GM21526 (cell line): ENCODE data around the gene KHSRP.

Experiments used
- ATAC-seq: cut with Tn5 transposase; IDR thresholded peaks from one replicate; pipeline ENCODE4 v1.9.1; 2021; ENCODE audit warnings: moderate library complexity; ENCODE audit not compliant: unreplicated experiment, low FRiP score

The KHSRP gene

GRCh38 chr19:6424195-6424938 lies at the start of gene KHSRP:
Gene KHSRP (minus strand): TSS chr19:6424811. CDS start chr19:6424701, 110 bp downstream.
- ATAC-seq, result no peak

- no peak for ATAC-seq
Measured at GRCh38 chr19:6473647-6474046, 49.0 kb upstream of the KHSRP start.

GRCh38 chr19:6472713-6473112 lies 48.1 kb upstream of the KHSRP start:
- no peak for ATAC-seq

GRCh38 chr19:6471076-6471475 lies 46.5 kb upstream of the KHSRP start:
- no peak for ATAC-seq

GRCh38 chr19:6470173-6470572 lies 45.6 kb upstream of the KHSRP start:
- ATAC-seq, result no peak

GRCh38 chr19:6467384-6467783 lies 42.8 kb upstream of the KHSRP start:
- no peak for ATAC-seq

GRCh38 chr19:6466526-6467248 lies 42.1 kb upstream of the KHSRP start:
- ATAC-seq, result no peak

- no peak for ATAC-seq
Measured at GRCh38 chr19:6465663-6466062, 41.1 kb upstream of the KHSRP start.

GRCh38 chr19:6465006-6465405 lies 40.4 kb upstream of the KHSRP start:
- no peak for ATAC-seq

- no peak for ATAC-seq
Measured at GRCh38 chr19:6464070-6464873, 39.7 kb upstream of the KHSRP start, which contains the start of gene CRB3. Gene CRB3 (plus strand): TSS chr19:6464271. CDS start chr19:6464702, 431 bp downstream.

- peak; percentile 63 for ATAC-seq
Measured at GRCh38 chr19:6460099-6460884, 35.7 kb upstream of the KHSRP start.

- peak; percentile 27 for ATAC-seq
Measured at GRCh38 chr19:6459262-6460098, 34.9 kb upstream of the KHSRP start, which contains the start of gene SLC25A23. Gene SLC25A23 (minus strand): TSS chr19:6459792. CDS start chr19:6459628, 164 bp downstream.

- ATAC-seq, result no peak
Measured at GRCh38 chr19:6458695-6459261, 34.2 kb upstream of the KHSRP start.

- no peak for ATAC-seq
Measured at GRCh38 chr19:6457958-6458694, 33.5 kb upstream of the KHSRP start.

GRCh38 chr19:6455924-6456323 lies 31.3 kb upstream of the KHSRP start:
- ATAC-seq, result no peak

- no peak for ATAC-seq
Measured at GRCh38 chr19:6453951-6454565, 29.4 kb upstream of the KHSRP start.

- no peak for ATAC-seq
Measured at GRCh38 chr19:6452899-6453298, 28.3 kb upstream of the KHSRP start.

GRCh38 chr19:6452223-6452614 lies 27.6 kb upstream of the KHSRP start:
- ATAC-seq, result no peak
